GM12872 (cell line): Measurements from ENCODE around the gene KLHL8.

Experiments
- TF ChIP-seq, protein P1 (sequence below): IDR thresholded peaks from 3 replicates; pipeline ENCODE4 v1.5.1; 2011; ENCODE audit warnings: low read depth, mild to moderate bottlenecking, low read length, moderate library complexity; ENCODE audit not compliant: insufficient read depth

The KLHL8 gene

DNA sequence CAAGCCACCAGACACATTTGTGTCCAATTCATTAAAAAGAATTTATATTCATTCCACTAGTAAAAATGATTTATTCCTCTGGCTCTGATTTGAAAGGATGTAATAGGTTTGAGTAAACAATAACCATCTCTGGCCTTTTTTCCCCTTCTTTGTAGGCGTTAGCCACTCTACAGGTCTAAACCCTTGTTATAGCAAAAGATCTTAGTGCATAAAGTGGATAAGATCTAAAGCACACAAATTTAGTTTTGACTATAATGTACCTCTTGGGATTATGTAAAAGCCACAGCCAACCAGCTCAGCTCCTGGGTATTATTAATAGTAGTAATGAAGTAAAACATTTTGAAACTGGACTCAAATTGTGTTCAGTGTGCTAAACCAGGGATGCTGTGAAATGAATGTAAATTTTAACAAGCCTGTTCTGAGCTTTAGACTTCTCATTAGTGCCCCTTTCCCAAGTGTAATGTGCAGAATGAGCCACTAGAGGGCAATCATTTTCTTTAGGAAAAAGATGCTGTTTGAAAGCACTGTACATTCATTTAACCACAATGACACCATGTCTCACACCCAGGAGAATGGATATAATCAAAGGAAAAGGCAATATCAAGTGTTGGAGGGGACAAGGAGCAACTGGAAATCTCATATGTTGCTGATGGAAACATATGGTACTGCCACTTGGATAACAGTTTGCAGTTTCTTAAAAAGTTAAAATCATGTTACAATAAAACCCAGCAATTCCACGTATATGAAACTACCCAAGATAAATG lies 69.7 kb downstream of the KLHL8 start:
- TF ChIP-seq, protein P1, sequence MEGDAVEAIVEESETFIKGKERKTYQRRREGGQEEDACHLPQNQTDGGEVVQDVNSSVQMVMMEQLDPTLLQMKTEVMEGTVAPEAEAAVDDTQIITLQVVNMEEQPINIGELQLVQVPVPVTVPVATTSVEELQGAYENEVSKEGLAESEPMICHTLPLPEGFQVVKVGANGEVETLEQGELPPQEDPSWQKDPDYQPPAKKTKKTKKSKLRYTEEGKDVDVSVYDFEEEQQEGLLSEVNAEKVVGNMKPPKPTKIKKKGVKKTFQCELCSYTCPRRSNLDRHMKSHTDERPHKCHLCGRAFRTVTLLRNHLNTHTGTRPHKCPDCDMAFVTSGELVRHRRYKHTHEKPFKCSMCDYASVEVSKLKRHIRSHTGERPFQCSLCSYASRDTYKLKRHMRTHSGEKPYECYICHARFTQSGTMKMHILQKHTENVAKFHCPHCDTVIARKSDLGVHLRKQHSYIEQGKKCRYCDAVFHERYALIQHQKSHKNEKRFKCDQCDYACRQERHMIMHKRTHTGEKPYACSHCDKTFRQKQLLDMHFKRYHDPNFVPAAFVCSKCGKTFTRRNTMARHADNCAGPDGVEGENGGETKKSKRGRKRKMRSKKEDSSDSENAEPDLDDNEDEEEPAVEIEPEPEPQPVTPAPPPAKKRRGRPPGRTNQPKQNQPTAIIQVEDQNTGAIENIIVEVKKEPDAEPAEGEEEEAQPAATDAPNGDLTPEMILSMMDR: peak; percentile 85

DNA sequence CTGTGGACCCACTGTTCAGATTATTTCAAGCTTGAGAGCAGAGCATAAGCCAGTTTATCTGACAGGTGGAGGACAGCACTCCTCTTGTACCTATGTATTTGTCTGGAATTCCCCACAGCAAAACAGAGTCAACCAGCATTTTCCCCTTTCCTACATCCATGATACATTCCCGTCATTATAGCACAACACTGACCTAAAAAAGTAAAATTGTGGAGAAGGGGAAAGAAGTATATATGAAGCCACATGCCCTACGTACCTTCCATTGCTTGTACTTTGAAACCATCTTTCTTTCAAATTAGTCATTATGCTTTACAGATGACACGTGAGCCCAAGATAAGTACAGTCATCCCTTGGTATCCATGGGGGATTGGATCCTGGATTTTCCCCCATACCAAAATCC lies 73.3 kb downstream of the KLHL8 start:
- TF ChIP-seq, protein P1: no peak

DNA sequence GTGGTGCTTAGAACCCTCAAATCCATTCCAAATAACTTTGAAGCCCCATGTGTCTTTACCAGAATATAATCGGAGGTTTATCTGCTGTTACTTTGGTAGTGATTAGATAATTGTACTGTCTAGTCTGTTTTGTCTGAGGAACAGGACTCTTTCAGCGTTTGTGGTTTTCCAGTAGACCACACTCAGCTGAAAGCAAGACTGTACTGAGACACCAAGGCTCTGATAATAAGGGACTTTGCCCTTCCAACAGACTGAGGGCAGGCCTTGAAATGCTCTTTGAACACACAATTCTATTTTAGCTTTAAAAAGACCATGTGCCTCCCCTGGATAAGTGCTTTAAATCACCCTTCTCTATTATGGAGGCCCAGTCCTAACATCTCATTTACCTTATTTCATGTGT lies 76.1 kb downstream of the KLHL8 start:
- TF ChIP-seq, protein P1: no peak

DNA sequence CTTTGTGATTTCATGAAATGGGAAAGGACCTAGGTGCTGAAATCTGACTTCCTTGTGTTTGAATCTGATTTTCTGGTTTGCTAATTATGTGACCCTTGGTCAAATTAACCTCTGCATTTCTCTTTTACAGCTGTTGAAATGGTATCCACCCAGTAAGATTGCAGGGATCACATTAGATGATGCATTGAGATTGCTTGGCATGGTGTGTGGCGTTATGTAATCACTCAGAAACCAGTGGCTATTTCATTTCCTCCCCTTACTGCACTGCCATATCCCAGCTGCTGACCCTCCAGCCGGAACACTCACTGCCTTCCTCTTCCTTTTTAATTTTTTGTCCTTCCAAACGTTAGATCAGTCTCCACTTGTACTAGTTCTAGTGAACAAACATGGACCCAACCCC lies 79.0 kb downstream of the KLHL8 start:
- TF ChIP-seq, protein P1: no peak

DNA sequence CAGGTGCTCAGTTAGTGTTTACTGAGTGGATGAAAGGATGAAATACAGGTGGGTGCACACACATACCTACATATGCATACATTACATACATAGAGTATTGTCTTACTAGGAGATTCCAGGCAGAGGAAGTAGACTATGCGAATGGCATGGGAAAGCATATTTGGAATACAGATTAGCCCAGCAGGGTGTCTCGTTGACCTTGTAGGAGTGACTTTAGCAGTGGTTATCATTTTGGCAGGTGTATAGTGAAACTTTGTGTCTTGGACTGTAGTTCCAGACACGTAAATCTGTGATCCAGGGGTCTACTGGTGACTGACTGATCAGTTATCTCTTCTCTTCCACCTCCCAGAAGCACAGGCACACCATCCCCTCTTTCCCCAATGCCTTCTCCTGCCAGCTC lies 86.3 kb downstream of the KLHL8 start:
- TF ChIP-seq, protein P1: no peak

DNA sequence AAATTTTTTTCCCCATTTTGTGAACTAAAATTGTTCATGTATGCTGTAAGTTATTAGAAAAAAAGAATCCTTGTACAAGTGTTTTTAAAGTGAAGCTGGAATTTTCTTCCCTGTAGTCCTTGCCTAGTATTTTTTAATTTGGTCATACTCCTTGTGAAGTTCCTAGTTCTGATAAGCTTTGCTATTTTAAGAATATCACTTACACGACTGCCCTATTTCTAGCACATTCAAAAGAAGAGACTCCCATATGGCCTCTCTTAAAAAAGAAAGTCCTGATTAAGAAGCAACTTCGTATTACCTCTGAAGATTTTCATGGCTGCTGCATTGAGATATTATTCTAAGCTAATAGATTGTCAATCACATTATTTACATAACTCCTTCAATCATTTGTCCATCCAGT lies 87.2 kb downstream of the KLHL8 start:
- TF ChIP-seq, protein P1: no peak

DNA sequence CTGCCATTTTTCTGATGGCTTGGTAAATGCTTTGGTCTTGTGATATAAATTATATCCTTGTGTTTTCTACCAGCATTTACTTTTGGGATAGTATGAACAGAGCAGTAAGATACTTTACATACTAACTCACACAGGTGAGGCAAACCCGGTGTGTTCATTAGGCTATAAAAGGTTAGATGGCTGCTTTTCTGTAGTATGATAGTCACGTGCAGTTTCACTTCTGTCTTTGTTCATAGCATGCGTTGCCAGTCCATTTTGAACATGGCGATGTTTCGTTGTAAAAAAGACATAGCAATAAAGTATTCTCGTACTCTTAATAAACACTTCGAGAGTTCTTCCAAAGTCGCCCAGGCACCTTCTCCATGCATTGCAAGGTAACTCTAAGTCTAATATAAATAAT lies 88.4 kb downstream of the KLHL8 start:
- TF ChIP-seq, protein P1: no peak
